SK-N-SH treated with all-trans-retinoic acid at 6 μM for 48 hours (cell line): ENCODE data around the gene NT5DC1.

Experiments
- ATAC-seq: fragments of 200-7000 bp; cut with Tn5 transposase; 3 replicates; pipeline ENCODE4 v1.9.1; 2020; ENCODE audit warnings: mild to moderate bottlenecking, moderate library complexity
- ARNTL ChIP-seq: fragments of 450-650 bp; formaldehyde crosslinking; IDR thresholded peaks from 2 replicates; pipeline ENCODE4 v1.5.0; 2020; ENCODE audit warnings: low read depth, mild to moderate bottlenecking, moderate library complexity, borderline replicate concordance
- CSDC2 ChIP-seq: fragments of 250-450 bp; sonication (Bioruptor Pico); IDR thresholded peaks from 2 replicates; pipeline ENCODE4 v1.5.0; 2020; ENCODE audit warnings: mild to moderate bottlenecking, moderate library complexity
- ESRRG ChIP-seq: fragments of 250-450 bp; sonication (Bioruptor Pico); IDR thresholded peaks from 2 replicates; pipeline ENCODE4 v1.6.1; 2021; ENCODE audit warnings: mild to moderate bottlenecking
- GLIS3 ChIP-seq: fragments of 250-450 bp; sonication (Bioruptor Pico); IDR thresholded peaks from 2 replicates; pipeline ENCODE4 v1.5.0; 2020; ENCODE audit warnings: mild to moderate bottlenecking, moderate library complexity
- ISL1 ChIP-seq: fragments of 250-450 bp; sonication (Bioruptor Pico); IDR thresholded peaks from 2 replicates; pipeline ENCODE4 v2.1.2; 2022; ENCODE audit warnings: mild to moderate bottlenecking, moderate library complexity
- OSR1 ChIP-seq: fragments of 250-450 bp; sonication (Bioruptor Pico); IDR thresholded peaks from 2 replicates; pipeline ENCODE4 v1.8.0; 2022; ENCODE audit warnings: moderate library complexity, mild to moderate bottlenecking, inconsistent platforms
- RARB ChIP-seq: fragments of 250-450 bp; sonication (Bioruptor Pico); IDR thresholded peaks from 2 replicates; pipeline ENCODE4 v1.8.0; 2021; ENCODE audit warnings: mild to moderate bottlenecking, moderate library complexity
- SNAI2 ChIP-seq: fragments of 250-450 bp; sonication (Bioruptor Pico); IDR thresholded peaks from 2 replicates; pipeline ENCODE4 v1.5.0; 2020; ENCODE audit warnings: mild to moderate bottlenecking, moderate library complexity
- TCF4 ChIP-seq: fragments of 250-450 bp; sonication (Bioruptor Pico); IDR thresholded peaks from 2 replicates; pipeline ENCODE4 v1.8.0; 2021; ENCODE audit warnings: mild to moderate bottlenecking, moderate library complexity, borderline replicate concordance
- TOX ChIP-seq: fragments of 250-450 bp; sonication (Bioruptor Pico); IDR thresholded peaks from 2 replicates; pipeline ENCODE4 v1.8.0; 2021; ENCODE audit warnings: mild to moderate bottlenecking, moderate library complexity, borderline replicate concordance
- ZC3H10 ChIP-seq: fragments of 250-450 bp; sonication (Bioruptor Pico); IDR thresholded peaks from 2 replicates; pipeline ENCODE4 v1.5.1; 2021; ENCODE audit warnings: mild to moderate bottlenecking, moderate library complexity
- ZFP30 ChIP-seq: fragments of 450-650 bp; formaldehyde crosslinking; IDR thresholded peaks from 2 replicates; pipeline ENCODE4 v1.5.0; 2022; ENCODE audit warnings: mild to moderate bottlenecking, moderate library complexity
- ZNF565 ChIP-seq: fragments of 450-650 bp; formaldehyde crosslinking; conservative IDR thresholded peaks from 2 replicates; pipeline ENCODE4 v1.5.0; 2020; ENCODE audit warnings: low read depth, mild to moderate bottlenecking, moderate library complexity
- ZNF70 ChIP-seq: fragments of 450-650 bp; formaldehyde crosslinking; IDR thresholded peaks from 2 replicates; pipeline ENCODE4 v1.5.0; 2020; ENCODE audit warnings: mild to moderate bottlenecking, moderate library complexity
- ZNF8 ChIP-seq: fragments of 450-650 bp; formaldehyde crosslinking; IDR thresholded peaks from 2 replicates; pipeline ENCODE4 v1.5.0; 2020; ENCODE audit warnings: mild to moderate bottlenecking, moderate library complexity
- TF ChIP-seq, protein P1 (sequence below): fragments of 250-450 bp; sonication (Bioruptor Pico); IDR thresholded peaks from 2 replicates; pipeline ENCODE4 v1.8.0; 2020; ENCODE audit warnings: mild to moderate bottlenecking, moderate library complexity, borderline replicate concordance
- TF ChIP-seq, protein P2 (sequence below): fragments of 250-450 bp; sonication (Bioruptor Pico); IDR thresholded peaks from 2 replicates; pipeline ENCODE4 v1.5.0; 2020; ENCODE audit warnings: mild to moderate bottlenecking, moderate library complexity
- TF ChIP-seq, protein P3 (sequence below): fragments of 250-450 bp; sonication (Bioruptor Pico); IDR thresholded peaks from 2 replicates; pipeline ENCODE4 v1.5.1; 2021; ENCODE audit warnings: mild to moderate bottlenecking, moderate library complexity

The NT5DC1 gene

DNA sequence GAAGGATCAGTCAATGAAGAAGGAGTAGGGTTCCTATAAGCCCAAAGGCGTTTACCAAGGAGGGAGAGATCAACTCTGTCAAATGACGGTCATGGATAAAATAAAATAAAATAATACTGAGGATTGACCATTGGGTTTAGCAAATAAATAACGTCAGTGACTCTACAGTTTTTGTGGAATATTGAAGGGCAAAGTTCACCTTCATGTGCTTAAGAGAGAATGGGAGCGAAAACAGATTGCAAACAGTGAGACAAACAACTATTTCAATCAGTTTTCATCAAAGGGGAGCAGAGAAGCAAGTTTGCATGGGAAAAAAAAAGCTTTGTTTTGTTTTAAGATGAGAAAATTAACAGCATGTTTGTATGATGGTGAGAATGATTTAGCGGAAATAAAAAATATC is 17.6 kb upstream of the NT5DC1 start:
- TF ChIP-seq ARNTL, result no peak
- TF ChIP-seq ZNF565 (CRISPR knock-in tag), result no peak
- TF ChIP-seq, protein P1, sequence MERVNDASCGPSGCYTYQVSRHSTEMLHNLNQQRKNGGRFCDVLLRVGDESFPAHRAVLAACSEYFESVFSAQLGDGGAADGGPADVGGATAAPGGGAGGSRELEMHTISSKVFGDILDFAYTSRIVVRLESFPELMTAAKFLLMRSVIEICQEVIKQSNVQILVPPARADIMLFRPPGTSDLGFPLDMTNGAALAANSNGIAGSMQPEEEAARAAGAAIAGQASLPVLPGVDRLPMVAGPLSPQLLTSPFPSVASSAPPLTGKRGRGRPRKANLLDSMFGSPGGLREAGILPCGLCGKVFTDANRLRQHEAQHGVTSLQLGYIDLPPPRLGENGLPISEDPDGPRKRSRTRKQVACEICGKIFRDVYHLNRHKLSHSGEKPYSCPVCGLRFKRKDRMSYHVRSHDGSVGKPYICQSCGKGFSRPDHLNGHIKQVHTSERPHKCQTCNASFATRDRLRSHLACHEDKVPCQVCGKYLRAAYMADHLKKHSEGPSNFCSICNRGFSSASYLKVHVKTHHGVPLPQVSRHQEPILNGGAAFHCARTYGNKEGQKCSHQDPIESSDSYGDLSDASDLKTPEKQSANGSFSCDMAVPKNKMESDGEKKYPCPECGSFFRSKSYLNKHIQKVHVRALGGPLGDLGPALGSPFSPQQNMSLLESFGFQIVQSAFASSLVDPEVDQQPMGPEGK, result no peak
- no peak for TF ChIP-seq CSDC2 (CRISPR knock-in tag)
- TF ChIP-seq ISL1 (CRISPR knock-in tag), result no peak
- TF ChIP-seq ZNF8 (CRISPR knock-in tag), result no peak
- TF ChIP-seq, protein P2, sequence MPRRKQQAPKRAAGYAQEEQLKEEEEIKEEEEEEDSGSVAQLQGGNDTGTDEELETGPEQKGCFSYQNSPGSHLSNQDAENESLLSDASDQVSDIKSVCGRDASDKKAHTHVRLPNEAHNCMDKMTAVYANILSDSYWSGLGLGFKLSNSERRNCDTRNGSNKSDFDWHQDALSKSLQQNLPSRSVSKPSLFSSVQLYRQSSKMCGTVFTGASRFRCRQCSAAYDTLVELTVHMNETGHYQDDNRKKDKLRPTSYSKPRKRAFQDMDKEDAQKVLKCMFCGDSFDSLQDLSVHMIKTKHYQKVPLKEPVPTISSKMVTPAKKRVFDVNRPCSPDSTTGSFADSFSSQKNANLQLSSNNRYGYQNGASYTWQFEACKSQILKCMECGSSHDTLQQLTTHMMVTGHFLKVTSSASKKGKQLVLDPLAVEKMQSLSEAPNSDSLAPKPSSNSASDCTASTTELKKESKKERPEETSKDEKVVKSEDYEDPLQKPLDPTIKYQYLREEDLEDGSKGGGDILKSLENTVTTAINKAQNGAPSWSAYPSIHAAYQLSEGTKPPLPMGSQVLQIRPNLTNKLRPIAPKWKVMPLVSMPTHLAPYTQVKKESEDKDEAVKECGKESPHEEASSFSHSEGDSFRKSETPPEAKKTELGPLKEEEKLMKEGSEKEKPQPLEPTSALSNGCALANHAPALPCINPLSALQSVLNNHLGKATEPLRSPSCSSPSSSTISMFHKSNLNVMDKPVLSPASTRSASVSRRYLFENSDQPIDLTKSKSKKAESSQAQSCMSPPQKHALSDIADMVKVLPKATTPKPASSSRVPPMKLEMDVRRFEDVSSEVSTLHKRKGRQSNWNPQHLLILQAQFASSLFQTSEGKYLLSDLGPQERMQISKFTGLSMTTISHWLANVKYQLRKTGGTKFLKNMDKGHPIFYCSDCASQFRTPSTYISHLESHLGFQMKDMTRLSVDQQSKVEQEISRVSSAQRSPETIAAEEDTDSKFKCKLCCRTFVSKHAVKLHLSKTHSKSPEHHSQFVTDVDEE (CRISPR knock-in tag), result no peak
- no peak for TF ChIP-seq ZC3H10 (CRISPR knock-in tag)
- TF ChIP-seq, protein P3, sequence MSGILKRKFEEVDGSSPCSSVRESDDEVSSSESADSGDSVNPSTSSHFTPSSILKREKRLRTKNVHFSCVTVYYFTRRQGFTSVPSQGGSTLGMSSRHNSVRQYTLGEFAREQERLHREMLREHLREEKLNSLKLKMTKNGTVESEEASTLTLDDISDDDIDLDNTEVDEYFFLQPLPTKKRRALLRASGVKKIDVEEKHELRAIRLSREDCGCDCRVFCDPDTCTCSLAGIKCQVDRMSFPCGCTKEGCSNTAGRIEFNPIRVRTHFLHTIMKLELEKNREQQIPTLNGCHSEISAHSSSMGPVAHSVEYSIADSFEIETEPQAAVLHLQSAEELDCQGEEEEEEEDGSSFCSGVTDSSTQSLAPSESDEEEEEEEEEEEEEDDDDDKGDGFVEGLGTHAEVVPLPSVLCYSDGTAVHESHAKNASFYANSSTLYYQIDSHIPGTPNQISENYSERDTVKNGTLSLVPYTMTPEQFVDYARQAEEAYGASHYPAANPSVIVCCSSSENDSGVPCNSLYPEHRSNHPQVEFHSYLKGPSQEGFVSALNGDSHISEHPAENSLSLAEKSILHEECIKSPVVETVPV (CRISPR knock-in tag), result no peak
- no peak for TF ChIP-seq TOX (CRISPR knock-in tag)
- TF ChIP-seq SNAI2, result no peak
- TF ChIP-seq RARB (CRISPR knock-in tag), result no peak
- no peak for TF ChIP-seq TCF4 (CRISPR knock-in tag)
- TF ChIP-seq ESRRG (CRISPR knock-in tag), result no peak
- no peak for TF ChIP-seq OSR1 (CRISPR knock-in tag)
- TF ChIP-seq, all 23 proteins: peak for 0
- no peak for ATAC-seq

DNA sequence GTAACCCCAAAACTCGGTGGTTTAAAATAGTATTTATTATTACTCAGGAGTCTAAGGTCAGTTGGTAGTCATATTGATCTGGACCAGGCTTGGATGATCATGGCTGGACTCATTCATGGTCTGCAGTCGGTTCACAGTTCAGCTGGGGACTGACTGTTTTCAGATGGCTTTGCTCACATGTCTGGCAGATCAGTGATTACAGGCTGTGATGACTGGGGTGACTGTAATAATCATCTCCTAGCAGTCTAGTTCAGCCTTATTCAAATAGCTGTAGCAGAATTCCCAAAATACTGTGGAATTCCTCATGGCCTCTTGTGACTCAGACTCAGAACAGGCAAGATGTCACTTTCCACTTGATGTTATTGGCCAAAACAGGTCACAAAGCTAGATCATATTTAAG is 16.4 kb upstream of the NT5DC1 start:
- ATAC-seq, result no peak
- TF ChIP-seq CSDC2 (CRISPR knock-in tag) (no peak), ZC3H10 (CRISPR knock-in tag) (no peak), OSR1 (CRISPR knock-in tag) (no peak), ZNF70 (CRISPR knock-in tag) (no peak), RARB (CRISPR knock-in tag) (no peak), GLIS3 (CRISPR knock-in tag) (no peak), ARNTL (no peak), ZFP30 (no peak)
- TF ChIP-seq, protein P1, result no peak
- TF ChIP-seq, protein P2 (CRISPR knock-in tag), result no peak
- TF ChIP-seq, protein P3 (CRISPR knock-in tag), result no peak
